SK-N-SH (cell line): ENCODE data around the gene YBX2.

Experiments used
- EP300 ChIP-seq, 2 experiments: IDR thresholded peaks; 2 replicates each; pipeline versions ENCODE4 v1.4.0 to v1.6.1; 2012; ENCODE audit warnings: borderline replicate concordance in 1 of 2, low read depth in 1 of 2, low read length in 1 of 2
- MEF2A ChIP-seq: IDR thresholded peaks from 2 replicates; pipeline ENCODE4 v1.4.0; 2012; ENCODE audit warnings: low read depth, borderline replicate concordance
- POLR2AphosphoS5 ChIP-seq: IDR thresholded peaks from 2 replicates; pipeline ENCODE4 v1.6.1; 2012; ENCODE audit warnings: low read depth, low read length
- RFX5 ChIP-seq: IDR thresholded peaks from 2 replicates; pipeline ENCODE4 v1.6.1; 2012; ENCODE audit warnings: mild to moderate bottlenecking, improper control_type of control experiment, low read length
- TF ChIP-seq, protein P1 (sequence below): IDR thresholded peaks from 2 replicates; pipeline ENCODE4 v1.4.0; 2012; ENCODE audit warnings: low read depth

DNA sequence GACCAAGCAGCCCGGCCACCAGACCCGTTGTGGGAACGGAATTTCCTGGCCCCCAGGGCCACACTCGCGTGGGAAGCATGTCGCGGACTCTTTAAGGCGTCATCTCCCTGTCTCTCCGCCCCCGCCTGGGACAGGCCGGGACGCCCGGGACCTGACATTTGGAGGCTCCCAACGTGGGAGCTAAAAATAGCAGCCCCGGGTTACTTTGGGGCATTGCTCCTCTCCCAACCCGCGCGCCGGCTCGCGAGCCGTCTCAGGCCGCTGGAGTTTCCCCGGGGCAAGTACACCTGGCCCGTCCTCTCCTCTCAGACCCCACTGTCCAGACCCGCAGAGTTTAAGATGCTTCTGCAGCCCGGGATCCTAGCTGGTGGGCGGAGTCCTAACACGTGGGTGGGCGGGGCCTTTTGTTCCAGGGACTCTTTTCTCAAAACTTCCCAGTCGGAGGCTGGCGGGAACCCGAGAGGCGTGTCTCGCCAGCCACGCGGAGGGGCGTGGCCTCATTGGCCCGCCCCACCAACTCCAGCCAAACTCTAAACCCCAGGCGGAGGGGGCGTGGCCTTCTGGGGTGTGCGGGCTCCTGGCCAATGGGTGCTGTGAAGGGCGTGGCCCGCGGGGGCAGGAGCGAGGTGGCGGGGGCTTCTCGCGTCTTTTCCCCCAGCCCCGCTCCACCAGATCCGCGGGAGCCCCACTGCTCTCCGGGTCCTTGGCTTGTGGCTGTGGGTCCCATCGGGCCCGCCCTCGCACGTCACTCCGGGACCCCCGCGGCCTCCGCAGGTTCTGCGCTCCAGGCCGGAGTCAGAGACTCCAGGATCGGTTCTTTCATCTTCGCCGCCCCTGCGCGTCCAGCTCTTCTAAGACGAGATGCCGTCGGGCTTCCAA lies 13.1 kb downstream of the YBX2 start, which contains the start of gene SLC2A4:
- TF ChIP-seq EP300 (IDR thresholded peaks at IDR 0.05; ENCODE audit: borderline replicate concordance in 1 of 2, low read depth in 1 of 2, low read length in 1 of 2), result no peak
- TF ChIP-seq, protein P1, sequence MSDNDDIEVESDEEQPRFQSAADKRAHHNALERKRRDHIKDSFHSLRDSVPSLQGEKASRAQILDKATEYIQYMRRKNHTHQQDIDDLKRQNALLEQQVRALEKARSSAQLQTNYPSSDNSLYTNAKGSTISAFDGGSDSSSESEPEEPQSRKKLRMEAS, result peak; percentile 97
- no peak for TF ChIP-seq POLR2AphosphoS5
- peak; percentile 39; the same call in 1 of the 2 replicates for TF ChIP-seq MEF2A
- no peak for TF ChIP-seq RFX5
